ENCODE data around the gene SLC44A1. TPM values are rescaled to one million over a fixed set of nuclear protein-coding genes. Genes with fewer than 3 reads are reported as not detected.

Gene SLC44A1
- total RNA-seq, 1 donor: 60.5 TPM

- no peak for TF ChIP-seq CTCF (IDR thresholded peaks at IDR 0.05; ENCODE audit: insufficient read depth, low read length)
- no peak overlapping the region for H3K4me3 ChIP-seq (ENCODE audit: low read depth, low read length)
- no peak for DNase-seq (ENCODE audit: low read depth)
Observed at GRCh38 chr9:105484226-105484625, 239.8 kb downstream of the SLC44A1 start.

GRCh38 chr9:105485131-105485530, 240.7 kb downstream of the SLC44A1 start:
- H3K4me3 ChIP-seq (ENCODE audit: low read depth, low read length): no peak overlapping the region
- DNase-seq (ENCODE audit: low read depth): no peak

More at GRCh38 chr9:105485131-105485530, 240.7 kb downstream of the SLC44A1 start:
- no peak for TF ChIP-seq CTCF (IDR thresholded peaks at IDR 0.05; ENCODE audit: insufficient read depth, low read length)

Other genes starting within 250 kb of the SLC44A1 start
- gene FSD1L, start 203.4 kb downstream of the SLC44A1 start, total RNA-seq (ENCODE audit: low replicate concordance): 5.2 and 7.0 TPM in 2 replicates

Measured in fibroblast of the aortic adventitia (primary cell).